HG02885 (cell line): ENCODE data around the gene OPCML.

ENCODE experiments used
- ATAC-seq: cut with Tn5 transposase; IDR thresholded peaks from one replicate; pipeline ENCODE4 v1.9.1; 2021; ENCODE audit warnings: mild to moderate bottlenecking; ENCODE audit not compliant: unreplicated experiment, poor library complexity

Gene OPCML

GRCh38 chr11:132883241-132883640, 649.1 kb downstream of the OPCML start:
- no peak for ATAC-seq

- ATAC-seq, result no peak
Measured at GRCh38 chr11:132881622-132882021, 650.7 kb downstream of the OPCML start.

- no peak for ATAC-seq
Measured at GRCh38 chr11:132878111-132878510, 654.2 kb downstream of the OPCML start.

GRCh38 chr11:132876705-132877104, 655.6 kb downstream of the OPCML start:
- no peak for ATAC-seq

GRCh38 chr11:132876239-132876638, 656.1 kb downstream of the OPCML start:
- ATAC-seq, result no peak

- ATAC-seq, result no peak
Measured at GRCh38 chr11:132874638-132875037, 657.7 kb downstream of the OPCML start.

GRCh38 chr11:132873841-132874240, 658.5 kb downstream of the OPCML start:
- no peak for ATAC-seq

GRCh38 chr11:132872211-132872610, 660.1 kb downstream of the OPCML start:
- ATAC-seq, result no peak

GRCh38 chr11:132866783-132867545, 665.3 kb downstream of the OPCML start:
- no peak for ATAC-seq

- ATAC-seq, result no peak
Measured at GRCh38 chr11:132865623-132866022, 666.7 kb downstream of the OPCML start.

- ATAC-seq, result no peak
Measured at GRCh38 chr11:132864811-132865576, 667.3 kb downstream of the OPCML start.

- no peak for ATAC-seq
Measured at GRCh38 chr11:132862933-132863332, 669.4 kb downstream of the OPCML start.

- no peak for ATAC-seq
Measured at GRCh38 chr11:132862137-132862536, 670.2 kb downstream of the OPCML start.

- no peak for ATAC-seq
Measured at GRCh38 chr11:132859306-132859705, 673.0 kb downstream of the OPCML start.

GRCh38 chr11:132858223-132858622, 674.1 kb downstream of the OPCML start:
- no peak for ATAC-seq

- ATAC-seq, result no peak
Measured at GRCh38 chr11:132856032-132856431, 676.3 kb downstream of the OPCML start.

GRCh38 chr11:132855516-132855915, 676.8 kb downstream of the OPCML start:
- no peak for ATAC-seq

GRCh38 chr11:132853886-132854285, 678.4 kb downstream of the OPCML start:
- ATAC-seq, result no peak

- no peak for ATAC-seq
Measured at GRCh38 chr11:132852361-132852760, 679.9 kb downstream of the OPCML start.

GRCh38 chr11:132851247-132851646, 681.1 kb downstream of the OPCML start:
- no peak for ATAC-seq

GRCh38 chr11:132850266-132850665, 682.0 kb downstream of the OPCML start:
- no peak for ATAC-seq

GRCh38 chr11:132848336-132848735, 684.0 kb downstream of the OPCML start:
- ATAC-seq, result no peak
